HEK293 (cell line): Measurements from ENCODE around the gene HOXB9.

Experiments used
- EGR2 ChIP-seq: fragments of 450-650 bp; formaldehyde crosslinking; IDR thresholded peaks from 2 replicates; pipeline ENCODE4 v1.5.1; 2016; ENCODE audit warnings: low read depth, missing biosample characterization, missing genetic modification characterization
- GLIS1 ChIP-seq: fragments of 450-650 bp; formaldehyde crosslinking; IDR thresholded peaks from 2 replicates; pipeline ENCODE4 v1.5.1; 2016; ENCODE audit warnings: missing biosample characterization, missing genetic modification characterization
- IKZF3 ChIP-seq: fragments of 450-650 bp; IDR thresholded peaks from 2 replicates; pipeline ENCODE4 v1.5.0; 2018; ENCODE audit warnings: missing biosample characterization, mild to moderate bottlenecking, missing genetic modification characterization, moderate library complexity
- KLF10 ChIP-seq: fragments of 450-650 bp; IDR thresholded peaks from 2 replicates; pipeline ENCODE4 v1.5.1; 2018; ENCODE audit warnings: missing biosample characterization, mild to moderate bottlenecking, missing genetic modification characterization
- KLF8 ChIP-seq: fragments of 450-650 bp; formaldehyde crosslinking; IDR thresholded peaks from 2 replicates; pipeline ENCODE4 v1.5.1; 2016; ENCODE audit warnings: missing biosample characterization, missing genetic modification characterization
- SCRT1 ChIP-seq: fragments of 450-650 bp; formaldehyde crosslinking; IDR thresholded peaks from 2 replicates; pipeline ENCODE4 v1.5.1; 2016; ENCODE audit warnings: missing biosample characterization, missing genetic modification characterization, borderline replicate concordance
- SCRT2 ChIP-seq: fragments of 450-650 bp; formaldehyde crosslinking; IDR thresholded peaks from 2 replicates; pipeline ENCODE4 v1.5.1; 2016; ENCODE audit warnings: missing biosample characterization, missing genetic modification characterization
- SP2 ChIP-seq: fragments of 450-650 bp; formaldehyde crosslinking; IDR thresholded peaks from 2 replicates; pipeline ENCODE4 v1.5.1; 2016; ENCODE audit warnings: missing biosample characterization, missing genetic modification characterization
- SP7 ChIP-seq: fragments of 450-650 bp; formaldehyde crosslinking; IDR thresholded peaks from 2 replicates; pipeline ENCODE4 v1.5.1; 2016; ENCODE audit warnings: missing biosample characterization, missing genetic modification characterization
- TCF7L2 ChIP-seq: IDR thresholded peaks from 2 replicates; pipeline ENCODE4 v1.6.1; 2011; ENCODE audit warnings: low read depth, mild to moderate bottlenecking, inconsistent platforms, low read length, moderate library complexity, borderline replicate concordance
- ZBTB17 ChIP-seq: fragments of 450-650 bp; formaldehyde crosslinking; IDR thresholded peaks from 2 replicates; pipeline ENCODE4 v1.5.1; 2016; ENCODE audit warnings: missing biosample characterization, missing genetic modification characterization
- ZBTB20 ChIP-seq: fragments of 450-650 bp; formaldehyde crosslinking; IDR thresholded peaks from 2 replicates; pipeline ENCODE4 v1.5.1; 2016; ENCODE audit warnings: missing biosample characterization, missing genetic modification characterization
- ZBTB8A ChIP-seq: fragments of 450-650 bp; formaldehyde crosslinking; IDR thresholded peaks from 2 replicates; pipeline ENCODE4 v1.5.1; 2016; ENCODE audit warnings: missing biosample characterization, missing genetic modification characterization
- ZFHX2 ChIP-seq: fragments of 450-650 bp; formaldehyde crosslinking; conservative IDR thresholded peaks from 2 replicates; pipeline ENCODE4 v1.5.1; 2016; ENCODE audit warnings: missing biosample characterization, missing genetic modification characterization
- ZFP69B ChIP-seq: fragments of 450-650 bp; formaldehyde crosslinking; IDR thresholded peaks from 2 replicates; pipeline ENCODE4 v1.5.1; 2016; ENCODE audit warnings: missing biosample characterization, missing genetic modification characterization
- ZNF114 ChIP-seq: fragments of 450-650 bp; formaldehyde crosslinking; IDR thresholded peaks from 2 replicates; pipeline ENCODE4 v1.5.0; 2017; ENCODE audit warnings: missing biosample characterization, missing genetic modification characterization
- ZNF335 ChIP-seq: fragments of 450-650 bp; formaldehyde crosslinking; conservative IDR thresholded peaks from 2 replicates; pipeline ENCODE4 v1.5.1; 2016; ENCODE audit warnings: missing biosample characterization, missing genetic modification characterization
- ZNF423 ChIP-seq: fragments of 450-650 bp; formaldehyde crosslinking; IDR thresholded peaks from 2 replicates; pipeline ENCODE4 v1.5.1; 2016; ENCODE audit warnings: missing biosample characterization, missing genetic modification characterization
- ZNF510 ChIP-seq: fragments of 450-650 bp; formaldehyde crosslinking; IDR thresholded peaks from 2 replicates; pipeline ENCODE4 v1.5.1; 2018; ENCODE audit warnings: mild to moderate bottlenecking, missing genetic modification characterization, missing biosample characterization; ENCODE audit not compliant: insufficient replicate concordance
- ZNF596 ChIP-seq: fragments of 450-650 bp; IDR thresholded peaks from 2 replicates; pipeline ENCODE4 v1.5.0; 2018; ENCODE audit warnings: missing biosample characterization, mild to moderate bottlenecking, missing genetic modification characterization, moderate library complexity
- ZNF600 ChIP-seq: fragments of 450-650 bp; formaldehyde crosslinking; IDR thresholded peaks from 2 replicates; pipeline ENCODE4 v1.5.1; 2016; ENCODE audit warnings: missing biosample characterization, missing genetic modification characterization
- ZNF660 ChIP-seq: fragments of 450-650 bp; IDR thresholded peaks from 2 replicates; pipeline ENCODE4 v1.5.1; 2018; ENCODE audit warnings: missing biosample characterization, mild to moderate bottlenecking, missing genetic modification characterization
- ZNF777 ChIP-seq: fragments of 450-650 bp; formaldehyde crosslinking; IDR thresholded peaks from 2 replicates; pipeline ENCODE4 v1.5.1; 2017; ENCODE audit warnings: missing biosample characterization, missing genetic modification characterization, borderline replicate concordance
- TF ChIP-seq, protein P1 (sequence below): fragments of 450-650 bp; formaldehyde crosslinking; IDR thresholded peaks from 2 replicates; pipeline ENCODE4 v1.5.1; 2016; ENCODE audit warnings: missing biosample characterization, missing genetic modification characterization
- TF ChIP-seq, protein P2 (sequence below): fragments of 450-650 bp; formaldehyde crosslinking; IDR thresholded peaks from 2 replicates; pipeline ENCODE4 v1.5.1; 2016; ENCODE audit warnings: missing biosample characterization, missing genetic modification characterization
- TF ChIP-seq, protein P3 (sequence below): fragments of 450-650 bp; formaldehyde crosslinking; IDR thresholded peaks from 2 replicates; pipeline ENCODE4 v1.5.1; 2016; ENCODE audit warnings: missing biosample characterization, missing genetic modification characterization
- TF ChIP-seq, protein P4 (sequence below): fragments of 450-650 bp; formaldehyde crosslinking; IDR thresholded peaks from 2 replicates; pipeline ENCODE4 v1.5.1; 2017; ENCODE audit warnings: missing biosample characterization, missing genetic modification characterization
- TF ChIP-seq, protein P5 (sequence below): fragments of 450-650 bp; IDR thresholded peaks from 2 replicates; pipeline ENCODE4 v1.5.1; 2018; ENCODE audit warnings: missing biosample characterization, mild to moderate bottlenecking, missing genetic modification characterization

Gene HOXB9

DNA sequence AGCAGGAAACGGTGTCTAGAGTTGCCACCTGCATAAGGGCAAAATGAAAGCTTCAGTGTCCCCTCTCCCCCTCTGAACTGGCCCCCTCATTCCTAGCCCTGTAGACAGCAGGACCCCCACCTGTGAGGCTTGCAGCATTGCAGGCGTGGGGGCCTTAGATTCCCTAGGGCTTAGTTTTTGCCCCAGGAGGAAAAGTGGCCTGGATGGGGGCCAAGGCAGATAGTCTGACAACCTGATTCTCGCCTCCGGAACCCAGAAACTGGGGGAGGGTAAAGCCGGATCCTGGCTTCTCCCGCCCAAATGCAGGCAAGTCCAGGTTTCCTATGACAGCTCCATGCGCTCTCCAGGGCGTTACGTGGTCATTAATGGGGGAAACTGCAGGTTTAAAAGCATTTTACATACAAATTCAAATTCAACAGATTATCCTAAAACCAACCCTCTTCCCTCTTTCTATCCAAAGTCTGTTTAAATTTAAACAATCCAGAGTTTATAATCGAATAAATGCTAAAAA, 20.7 kb downstream of the HOXB9 start (continued):
- TF ChIP-seq ZNF510, result no peak
- peak; percentile 22; the same call in 1 of the 2 replicates for TF ChIP-seq ZBTB20 (tag by site-specific recombination)
- peak; percentile 69 for TF ChIP-seq ZFHX2
- TF ChIP-seq SP7 (tag by site-specific recombination), result 0 out of 2 replicates have a peak, but pooled peaks have one; percentile 35
- TF ChIP-seq, protein P1, sequence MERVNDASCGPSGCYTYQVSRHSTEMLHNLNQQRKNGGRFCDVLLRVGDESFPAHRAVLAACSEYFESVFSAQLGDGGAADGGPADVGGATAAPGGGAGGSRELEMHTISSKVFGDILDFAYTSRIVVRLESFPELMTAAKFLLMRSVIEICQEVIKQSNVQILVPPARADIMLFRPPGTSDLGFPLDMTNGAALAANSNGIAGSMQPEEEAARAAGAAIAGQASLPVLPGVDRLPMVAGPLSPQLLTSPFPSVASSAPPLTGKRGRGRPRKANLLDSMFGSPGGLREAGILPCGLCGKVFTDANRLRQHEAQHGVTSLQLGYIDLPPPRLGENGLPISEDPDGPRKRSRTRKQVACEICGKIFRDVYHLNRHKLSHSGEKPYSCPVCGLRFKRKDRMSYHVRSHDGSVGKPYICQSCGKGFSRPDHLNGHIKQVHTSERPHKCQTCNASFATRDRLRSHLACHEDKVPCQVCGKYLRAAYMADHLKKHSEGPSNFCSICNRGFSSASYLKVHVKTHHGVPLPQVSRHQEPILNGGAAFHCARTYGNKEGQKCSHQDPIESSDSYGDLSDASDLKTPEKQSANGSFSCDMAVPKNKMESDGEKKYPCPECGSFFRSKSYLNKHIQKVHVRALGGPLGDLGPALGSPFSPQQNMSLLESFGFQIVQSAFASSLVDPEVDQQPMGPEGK (tag by site-specific recombination), result peak; percentile 85; the same call in 1 of the 2 replicates
- TF ChIP-seq ZNF114, result no peak
- peak; percentile 67 for TF ChIP-seq SCRT2 (tag by site-specific recombination)
- TF ChIP-seq ZBTB17, result peak; percentile 11; the same call in 1 of the 2 replicates
- TF ChIP-seq, protein P2, sequence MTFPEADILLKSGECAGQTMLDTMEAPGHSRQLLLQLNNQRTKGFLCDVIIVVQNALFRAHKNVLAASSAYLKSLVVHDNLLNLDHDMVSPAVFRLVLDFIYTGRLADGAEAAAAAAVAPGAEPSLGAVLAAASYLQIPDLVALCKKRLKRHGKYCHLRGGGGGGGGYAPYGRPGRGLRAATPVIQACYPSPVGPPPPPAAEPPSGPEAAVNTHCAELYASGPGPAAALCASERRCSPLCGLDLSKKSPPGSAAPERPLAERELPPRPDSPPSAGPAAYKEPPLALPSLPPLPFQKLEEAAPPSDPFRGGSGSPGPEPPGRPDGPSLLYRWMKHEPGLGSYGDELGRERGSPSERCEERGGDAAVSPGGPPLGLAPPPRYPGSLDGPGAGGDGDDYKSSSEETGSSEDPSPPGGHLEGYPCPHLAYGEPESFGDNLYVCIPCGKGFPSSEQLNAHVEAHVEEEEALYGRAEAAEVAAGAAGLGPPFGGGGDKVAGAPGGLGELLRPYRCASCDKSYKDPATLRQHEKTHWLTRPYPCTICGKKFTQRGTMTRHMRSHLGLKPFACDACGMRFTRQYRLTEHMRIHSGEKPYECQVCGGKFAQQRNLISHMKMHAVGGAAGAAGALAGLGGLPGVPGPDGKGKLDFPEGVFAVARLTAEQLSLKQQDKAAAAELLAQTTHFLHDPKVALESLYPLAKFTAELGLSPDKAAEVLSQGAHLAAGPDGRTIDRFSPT (tag by site-specific recombination), result 0 out of 2 replicates have a peak, but pooled peaks have one; percentile 18
- TF ChIP-seq, protein P3, sequence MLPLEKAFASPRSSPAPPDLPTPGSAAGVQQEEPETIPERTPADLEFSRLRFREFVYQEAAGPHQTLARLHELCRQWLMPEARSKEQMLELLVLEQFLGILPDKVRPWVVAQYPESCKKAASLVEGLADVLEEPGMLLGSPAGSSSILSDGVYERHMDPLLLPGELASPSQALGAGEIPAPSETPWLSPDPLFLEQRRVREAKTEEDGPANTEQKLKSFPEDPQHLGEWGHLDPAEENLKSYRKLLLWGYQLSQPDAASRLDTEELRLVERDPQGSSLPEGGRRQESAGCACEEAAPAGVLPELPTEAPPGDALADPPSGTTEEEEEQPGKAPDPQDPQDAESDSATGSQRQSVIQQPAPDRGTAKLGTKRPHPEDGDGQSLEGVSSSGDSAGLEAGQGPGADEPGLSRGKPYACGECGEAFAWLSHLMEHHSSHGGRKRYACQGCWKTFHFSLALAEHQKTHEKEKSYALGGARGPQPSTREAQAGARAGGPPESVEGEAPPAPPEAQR (tag by site-specific recombination), result no peak
- TF ChIP-seq EGR2 (tag by site-specific recombination), result peak; percentile 74
- peak; percentile 77 for TF ChIP-seq ZBTB8A (tag by site-specific recombination)
- peak; percentile 66; the same call in 1 of the 2 replicates for TF ChIP-seq SCRT1 (tag by site-specific recombination)
- TF ChIP-seq ZNF600 (tag by site-specific recombination), result peak; percentile 56
- peak; percentile 57; the same call in 1 of the 2 replicates for TF ChIP-seq IKZF3 (tag by site-specific recombination)
- peak; percentile 98 for TF ChIP-seq ZNF423 (tag by site-specific recombination)
- peak; percentile 53 for TF ChIP-seq SP2 (tag by site-specific recombination)
- no peak for TF ChIP-seq ZFP69B (tag by site-specific recombination)
- TF ChIP-seq ZNF777 (tag by site-specific recombination), result no peak
- peak; percentile 30; the same call in 1 of the 2 replicates for TF ChIP-seq KLF10
- TF ChIP-seq ZNF596 (tag by site-specific recombination), result peak; percentile 12; the same call in 1 of the 2 replicates
- no peak for TF ChIP-seq TCF7L2
- TF ChIP-seq ZNF335 (tag by site-specific recombination), result peak; percentile 67
- TF ChIP-seq ZNF660 (tag by site-specific recombination), result 0 out of 2 replicates have a peak, but pooled peaks have one; percentile 29
- peak; percentile 89 for TF ChIP-seq GLIS1 (tag by site-specific recombination)
- TF ChIP-seq, protein P4, sequence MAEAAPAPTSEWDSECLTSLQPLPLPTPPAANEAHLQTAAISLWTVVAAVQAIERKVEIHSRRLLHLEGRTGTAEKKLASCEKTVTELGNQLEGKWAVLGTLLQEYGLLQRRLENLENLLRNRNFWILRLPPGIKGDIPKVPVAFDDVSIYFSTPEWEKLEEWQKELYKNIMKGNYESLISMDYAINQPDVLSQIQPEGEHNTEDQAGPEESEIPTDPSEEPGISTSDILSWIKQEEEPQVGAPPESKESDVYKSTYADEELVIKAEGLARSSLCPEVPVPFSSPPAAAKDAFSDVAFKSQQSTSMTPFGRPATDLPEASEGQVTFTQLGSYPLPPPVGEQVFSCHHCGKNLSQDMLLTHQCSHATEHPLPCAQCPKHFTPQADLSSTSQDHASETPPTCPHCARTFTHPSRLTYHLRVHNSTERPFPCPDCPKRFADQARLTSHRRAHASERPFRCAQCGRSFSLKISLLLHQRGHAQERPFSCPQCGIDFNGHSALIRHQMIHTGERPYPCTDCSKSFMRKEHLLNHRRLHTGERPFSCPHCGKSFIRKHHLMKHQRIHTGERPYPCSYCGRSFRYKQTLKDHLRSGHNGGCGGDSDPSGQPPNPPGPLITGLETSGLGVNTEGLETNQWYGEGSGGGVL, result peak; percentile 71
- TF ChIP-seq, protein P5, sequence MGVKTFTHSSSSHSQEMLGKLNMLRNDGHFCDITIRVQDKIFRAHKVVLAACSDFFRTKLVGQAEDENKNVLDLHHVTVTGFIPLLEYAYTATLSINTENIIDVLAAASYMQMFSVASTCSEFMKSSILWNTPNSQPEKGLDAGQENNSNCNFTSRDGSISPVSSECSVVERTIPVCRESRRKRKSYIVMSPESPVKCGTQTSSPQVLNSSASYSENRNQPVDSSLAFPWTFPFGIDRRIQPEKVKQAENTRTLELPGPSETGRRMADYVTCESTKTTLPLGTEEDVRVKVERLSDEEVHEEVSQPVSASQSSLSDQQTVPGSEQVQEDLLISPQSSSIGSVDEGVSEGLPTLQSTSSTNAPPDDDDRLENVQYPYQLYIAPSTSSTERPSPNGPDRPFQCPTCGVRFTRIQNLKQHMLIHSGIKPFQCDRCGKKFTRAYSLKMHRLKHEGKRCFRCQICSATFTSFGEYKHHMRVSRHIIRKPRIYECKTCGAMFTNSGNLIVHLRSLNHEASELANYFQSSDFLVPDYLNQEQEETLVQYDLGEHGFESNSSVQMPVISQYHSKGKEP, result peak; percentile 56; the same call in 1 of the 2 replicates
- peak; percentile 25; the same call in 1 of the 2 replicates for TF ChIP-seq KLF8
